Mesenteric fat pad (tissue), 1 donor: Measurements from ENCODE around the gene SNTG2. TPM values are rescaled to one million over a fixed set of nuclear protein-coding genes. Genes with fewer than 3 reads are reported as not detected.

Source experiments
- DNase-seq: peaks from one replicate; pipeline ENCODE4 v3.0.0-alpha.2; 2020; ENCODE audit warnings: low spot score
- total RNA-seq: library from RNA; stranded (reverse); fragmentation: NEBNext Ultra II Directional; extraction: Animal tissue kit (Norgen Biotek cat#: 25700); gene quantifications from one replicate; pipeline ENCODE4 v1.2.1, GENCODE V29; 2021
- donor health status: DM: yes; HTN: yes; CAD: no.

The SNTG2 gene
- total RNA-seq, 1 donor from 2014 or later, result 5.6 TPM

DNA sequence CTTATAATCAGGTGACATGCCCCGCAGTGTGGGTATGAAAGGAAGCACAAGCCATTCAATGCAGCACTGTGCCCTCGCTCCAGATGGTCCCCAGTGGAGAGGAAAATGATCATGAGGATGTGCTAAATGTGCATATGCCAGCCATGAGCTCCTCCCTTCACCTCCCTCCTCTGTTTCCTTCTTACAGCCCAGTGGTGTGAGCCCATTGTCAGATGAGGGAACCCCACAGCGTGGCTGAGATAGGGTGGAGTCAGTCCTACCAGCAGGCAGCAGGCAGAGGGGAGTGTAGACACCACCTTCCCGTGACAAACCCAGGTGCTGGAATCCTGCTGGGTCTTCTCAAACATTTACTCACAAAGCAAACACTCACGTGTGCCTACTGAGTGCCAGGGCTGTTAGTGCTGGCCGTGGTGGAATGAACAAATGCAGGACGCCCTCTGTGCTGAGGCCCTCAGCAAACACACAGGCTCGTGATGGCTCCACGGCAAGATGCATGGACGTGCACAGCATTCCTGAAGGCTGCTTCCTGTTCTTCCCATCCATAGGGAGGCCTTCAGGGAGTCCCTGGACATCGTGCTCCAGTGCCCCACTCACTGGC lies 280.9 kb downstream of the SNTG2 start:
- DNase-seq, result no peak

GRCh38 chr2:1233281-1233680 lies 282.6 kb downstream of the SNTG2 start:
- DNase-seq, result no peak

- DNase-seq, result no peak
These were observed 284.2 kb downstream of the SNTG2 start for GRCh38 chr2:1234731-1235308.

DNA sequence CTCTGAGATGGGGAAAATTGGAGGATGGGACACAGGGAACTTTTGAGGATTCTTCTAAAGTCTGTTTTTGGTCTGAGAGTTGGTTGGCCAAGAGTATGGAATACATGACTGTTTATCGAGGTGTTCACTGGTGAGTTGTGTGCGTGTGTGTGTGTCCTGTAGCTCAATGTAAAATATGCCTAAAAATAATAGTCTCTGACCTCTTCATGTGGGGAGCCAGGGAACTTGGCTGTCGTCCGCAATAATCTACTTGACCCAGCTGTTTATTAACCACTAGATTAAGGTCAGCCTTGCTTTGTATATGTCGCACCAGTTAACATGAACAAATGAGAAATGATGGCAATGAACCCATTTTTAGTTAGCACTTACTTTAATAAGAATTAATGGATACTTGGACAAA lies 285.2 kb downstream of the SNTG2 start:
- no peak for DNase-seq

DNA sequence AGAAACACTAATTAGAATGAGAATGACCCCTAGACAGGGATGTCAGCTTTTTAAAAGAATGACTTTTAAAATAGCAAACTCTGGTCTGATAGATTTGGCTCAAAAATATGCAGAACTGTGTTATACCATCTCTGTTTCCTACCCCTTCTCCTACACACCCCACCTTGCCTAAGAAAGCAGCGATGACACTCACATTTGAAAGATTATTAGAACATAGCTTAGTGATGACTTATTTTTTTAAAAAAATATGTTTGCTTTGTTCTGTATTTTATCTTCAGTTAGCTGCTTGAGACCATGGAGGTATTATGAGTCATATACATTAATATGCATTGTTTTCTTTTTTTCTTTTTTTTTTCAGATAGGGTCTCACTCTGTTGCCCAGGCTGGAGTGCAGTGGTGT lies 286.0 kb downstream of the SNTG2 start:
- DNase-seq, result no peak

GRCh38 chr2:1237783-1238182 lies 287.1 kb downstream of the SNTG2 start:
- DNase-seq, result no peak

DNA sequence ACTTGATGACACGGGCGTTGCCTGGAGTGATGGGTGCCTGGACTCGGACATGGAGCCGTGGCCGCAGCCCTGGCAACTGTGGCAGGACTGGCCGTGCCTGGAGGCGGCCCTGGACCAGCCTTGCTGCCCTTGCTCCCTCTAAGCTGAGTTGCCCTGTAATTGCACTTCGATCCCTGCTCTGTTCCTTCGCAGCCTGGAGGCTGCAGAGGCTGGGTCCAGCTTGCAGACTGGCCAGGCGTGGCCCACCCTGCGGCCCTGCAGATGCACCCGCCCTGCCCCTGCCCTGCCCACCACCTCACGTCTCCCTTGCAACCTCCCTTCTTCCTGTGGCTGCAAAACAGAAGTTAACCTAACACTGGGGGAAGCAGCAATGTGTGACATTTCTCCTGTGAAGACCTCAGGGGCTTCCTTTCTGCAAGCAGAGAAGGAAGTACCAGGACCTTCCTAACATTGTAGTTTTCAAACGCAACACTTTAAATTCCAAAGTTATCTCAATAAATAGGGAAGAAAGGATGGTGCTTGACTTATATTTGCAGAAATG lies 288.0 kb downstream of the SNTG2 start:
- DNase-seq, result no peak

GRCh38 chr2:1245193-1245592 lies 294.5 kb downstream of the SNTG2 start:
- no peak for DNase-seq

- no peak for DNase-seq
These were observed 295.6 kb downstream of the SNTG2 start for GRCh38 chr2:1246239-1246638.

DNA sequence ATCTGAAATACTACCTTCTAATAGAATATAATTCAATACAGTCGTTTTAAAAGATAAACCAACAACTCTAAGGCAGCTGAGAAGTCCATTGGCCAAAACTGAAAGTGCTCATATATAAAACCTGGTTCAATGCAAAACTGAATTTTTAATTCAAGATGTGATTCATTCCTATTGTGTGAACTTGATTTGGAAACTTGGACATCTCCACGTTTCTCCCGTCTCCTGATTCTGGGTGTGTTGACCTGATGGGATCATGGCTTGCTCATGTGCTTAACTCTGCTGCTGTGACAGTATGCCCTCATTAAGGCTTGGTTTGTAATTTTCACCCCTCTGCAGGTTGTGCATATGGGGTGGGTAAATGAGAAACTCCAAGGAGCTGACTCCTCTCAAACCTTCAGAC lies 296.3 kb downstream of the SNTG2 start:
- no peak for DNase-seq

- DNase-seq, result no peak
These were observed 297.5 kb downstream of the SNTG2 start for GRCh38 chr2:1248187-1248586.

DNA sequence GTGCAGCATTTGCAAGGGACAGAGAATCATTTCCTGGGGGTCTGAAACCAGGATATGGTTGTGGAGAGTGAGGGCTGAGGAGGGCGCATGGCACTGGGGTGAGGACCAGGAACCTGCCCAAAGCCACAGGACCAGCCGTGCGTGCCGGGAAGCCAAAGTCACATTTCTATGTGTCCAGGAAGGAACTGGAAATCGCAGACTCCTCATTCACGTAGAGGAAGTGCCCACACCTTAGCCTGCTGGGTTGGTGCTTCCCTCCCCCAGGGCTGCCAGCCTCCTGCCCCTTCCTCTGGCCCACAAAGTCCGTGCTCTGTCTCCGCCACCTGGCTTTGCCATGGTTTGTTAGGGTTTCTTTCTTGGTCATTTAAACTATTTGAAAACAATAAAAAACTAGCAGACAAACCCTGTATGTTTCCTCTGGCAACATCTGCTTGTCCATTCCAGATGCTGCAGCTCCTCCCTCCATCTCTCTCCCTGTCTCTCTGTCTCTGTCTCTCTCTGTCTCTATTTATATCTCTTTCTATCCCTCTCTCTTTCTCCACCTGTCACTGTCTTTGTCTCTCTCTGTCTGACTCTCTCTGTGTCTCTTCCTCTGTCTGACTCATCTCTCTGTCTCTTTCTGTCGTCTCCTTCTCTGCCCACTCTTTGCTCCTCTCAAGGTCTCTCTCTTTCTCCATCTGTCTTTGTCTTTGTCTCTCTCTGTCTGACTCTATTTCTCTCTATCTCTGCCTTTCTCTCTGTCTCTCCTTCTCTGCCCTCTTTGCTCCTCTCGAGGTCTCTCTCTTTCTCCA lies 299.4 kb downstream of the SNTG2 start:
- DNase-seq, result no peak

DNA sequence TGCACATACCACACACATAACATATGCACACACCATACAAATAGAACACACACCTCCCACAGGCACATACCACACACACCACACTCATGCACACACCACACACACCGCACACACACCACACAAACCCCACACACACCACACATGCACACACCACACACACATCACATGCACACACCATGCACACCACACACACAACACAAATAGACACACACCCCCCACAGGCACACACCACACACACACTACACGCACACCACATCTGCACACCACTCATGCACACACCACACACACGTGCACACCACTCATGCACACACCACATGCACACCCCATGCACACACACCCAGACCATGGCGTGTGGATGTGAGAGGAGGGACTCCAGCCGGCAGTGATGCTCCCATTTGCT lies 300.9 kb downstream of the SNTG2 start:
- DNase-seq, result no peak

GRCh38 chr2:1253629-1254028 lies 303.0 kb downstream of the SNTG2 start:
- no peak for DNase-seq

DNA sequence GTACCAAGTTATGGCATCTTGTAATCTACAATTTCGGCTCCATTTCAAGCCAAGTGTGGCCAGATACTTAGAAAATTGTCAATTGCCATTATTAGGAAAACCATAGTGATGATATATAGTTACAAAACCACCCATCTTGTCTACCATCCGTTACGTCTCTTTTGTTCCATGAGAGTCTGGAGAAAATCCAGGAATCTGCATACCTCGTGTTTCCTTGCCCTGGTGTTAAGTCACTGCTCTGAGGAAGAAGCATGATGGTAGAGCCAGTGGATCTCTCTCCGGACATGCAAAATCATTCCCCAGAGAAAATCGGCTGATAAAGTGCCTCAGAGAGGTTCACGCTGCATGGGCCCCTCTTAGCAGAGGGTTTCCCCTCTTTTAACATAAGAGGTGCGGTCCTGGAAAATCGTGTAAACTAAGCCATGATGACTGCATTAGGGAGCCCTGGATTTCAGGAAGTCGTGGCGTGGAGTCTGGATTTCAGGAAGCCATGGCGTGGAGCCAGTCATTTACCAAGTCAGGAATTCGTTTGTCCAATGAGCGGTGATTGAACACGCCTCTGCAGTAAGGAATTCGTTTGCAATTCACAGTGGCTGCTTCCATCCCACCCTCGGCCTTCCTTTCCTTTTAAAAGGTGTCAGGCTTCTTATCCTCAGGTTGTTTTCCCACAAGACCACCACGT lies 304.2 kb downstream of the SNTG2 start:
- no peak for DNase-seq

DNA sequence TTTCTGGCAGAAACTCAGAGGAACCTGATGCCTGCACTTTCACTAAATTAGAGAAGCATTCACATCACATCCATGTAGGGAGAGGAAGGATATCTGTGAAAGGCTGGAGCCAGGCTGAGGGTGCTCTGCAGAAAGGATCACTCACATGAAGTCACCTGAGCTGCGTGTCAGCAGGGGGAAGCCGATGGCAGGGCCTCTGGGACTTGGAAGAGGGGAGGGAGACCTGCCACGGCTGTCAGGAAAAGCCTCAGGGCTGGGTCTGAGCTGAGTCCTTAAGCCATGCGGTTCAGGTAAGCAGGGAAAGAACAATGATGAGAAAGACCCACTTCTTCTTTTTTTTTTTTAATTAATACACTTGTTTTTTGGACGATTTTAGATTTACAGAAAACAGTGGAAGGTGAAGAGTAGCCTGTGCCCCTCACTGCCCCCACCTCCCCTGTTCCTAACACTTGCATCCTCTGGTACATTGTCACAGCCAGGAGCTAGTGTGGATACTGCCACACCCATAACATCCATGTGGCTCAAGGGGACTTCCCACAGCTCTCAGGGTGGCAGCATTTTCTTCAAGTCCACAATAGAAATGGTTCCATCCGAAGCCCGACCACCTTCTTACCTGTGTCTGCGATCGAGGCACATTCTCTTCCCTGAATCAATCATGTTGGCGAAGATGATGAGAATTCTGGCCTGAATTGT lies 306.1 kb downstream of the SNTG2 start:
- DNase-seq, result no peak

DNA sequence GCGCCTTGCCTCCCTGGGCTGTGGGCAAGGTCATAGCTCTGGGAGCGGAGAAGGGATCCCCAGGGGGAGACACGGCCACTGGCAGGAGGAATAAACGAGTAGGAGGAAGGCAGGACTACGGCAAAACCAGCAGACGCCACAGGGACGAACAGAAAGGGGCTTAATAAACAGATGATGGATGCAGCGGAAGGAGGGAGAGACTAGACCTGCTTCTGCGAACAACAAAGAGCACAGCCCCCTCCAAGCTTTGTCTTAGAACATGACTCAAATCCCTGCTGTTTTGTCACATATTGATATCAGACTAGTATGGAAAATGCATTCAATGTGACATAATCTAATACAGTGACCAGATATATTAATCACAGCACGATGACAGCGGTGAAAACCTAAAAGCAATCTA lies 306.7 kb downstream of the SNTG2 start:
- DNase-seq, result no peak

- no peak for DNase-seq
These were observed 309.1 kb downstream of the SNTG2 start for GRCh38 chr2:1259746-1260145.

GRCh38 chr2:1262609-1263008 lies 312.0 kb downstream of the SNTG2 start:
- no peak for DNase-seq

DNA sequence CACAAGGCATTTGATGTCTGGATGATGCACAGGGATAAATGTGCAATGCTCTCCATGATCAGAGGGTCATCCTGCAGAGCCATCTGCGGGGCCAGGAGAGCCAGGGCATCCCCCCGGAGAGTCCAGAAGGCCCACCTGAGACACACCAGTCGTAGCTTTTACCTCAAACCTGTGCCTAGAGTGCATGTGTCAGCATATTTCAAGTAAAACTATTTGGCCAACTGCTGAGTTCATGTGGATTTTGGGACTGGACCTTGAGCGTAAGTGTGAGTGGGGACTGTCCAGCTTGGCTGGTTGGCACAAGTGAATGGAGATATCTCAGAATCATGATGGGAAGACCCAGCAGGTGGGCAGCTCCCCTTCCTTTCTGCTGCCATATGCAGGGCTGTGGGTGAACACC lies 314.8 kb downstream of the SNTG2 start:
- no peak for DNase-seq

GRCh38 chr2:1266351-1266750 lies 315.7 kb downstream of the SNTG2 start:
- DNase-seq, result no peak
